K562 (cell line): Measurements from ENCODE around the gene SLC43A2.

Experiments
- PHF21A ChIP-seq: fragments of 450-650 bp; IDR thresholded peaks from 2 replicates; pipeline ENCODE4 v1.6.1; 2017; ENCODE audit warnings: low read depth, borderline replicate concordance
- POLR2AphosphoS5 ChIP-seq: IDR thresholded peaks from 2 replicates; pipeline ENCODE4 v1.6.1; 2011; ENCODE audit warnings: mild to moderate bottlenecking, low read depth, low read length, moderate library complexity; ENCODE audit not compliant: control insufficient read depth, insufficient read depth
- SAP30 ChIP-seq: fragments of 200-600 bp; sonication (generic); IDR thresholded peaks from 2 replicates; pipeline ENCODE4 v1.6.1; 2012; ENCODE audit warnings: borderline replicate concordance, low read depth, mild to moderate bottlenecking, moderate library complexity, low read length, control low read depth, inconsistent platforms; ENCODE audit not compliant: insufficient read depth, poor library complexity, severe bottlenecking
- SMAD3 ChIP-seq: fragments of 450-650 bp; formaldehyde crosslinking; conservative IDR thresholded peaks from 2 replicates; pipeline ENCODE4 v1.4.0; 2020; ENCODE audit warnings: mild to moderate bottlenecking
- SP1 ChIP-seq: sonication (generic); formaldehyde crosslinking; IDR thresholded peaks from 2 replicates; pipeline ENCODE4 v1.8.1; 2022; ENCODE audit warnings: mild to moderate bottlenecking, missing genetic modification reagents
- TRIM25 ChIP-seq: fragments of 450-650 bp; IDR thresholded peaks from 2 replicates; pipeline ENCODE4 v1.7.0; 2016; ENCODE audit warnings: borderline replicate concordance
- TF ChIP-seq, protein P1 (sequence below): sonication (generic); formaldehyde crosslinking; IDR thresholded peaks from 2 replicates; pipeline ENCODE4 v1.8.0; 2023; ENCODE audit warnings: mild to moderate bottlenecking, missing genetic modification reagents
- TF ChIP-seq, protein P2 (sequence below), 3 experiments: IDR thresholded peaks in 2 of 3; conservative IDR thresholded peaks in 1 of 3; 2 replicates each; pipeline ENCODE4 v1.5.1; 2011 to 2012; ENCODE audit warnings: low read length in 3 of 3, mild to moderate bottlenecking in 3 of 3, control low read depth in 2 of 3, improper control_type of control experiment in 1 of 3, inconsistent platforms in 1 of 3, low read depth in 1 of 3, mixed read lengths in 1 of 3, moderate library complexity in 1 of 3; ENCODE audit not compliant: insufficient read depth in 2 of 3
- TF ChIP-seq, protein P3 (sequence below): sonication (generic); formaldehyde crosslinking; IDR thresholded peaks from 2 replicates; pipeline ENCODE4 v1.9.0; 2022; ENCODE audit warnings: mild to moderate bottlenecking, missing genetic modification reagents
- TF ChIP-seq, protein P4 (sequence below), 2 experiments: fragments of 450-650 bp; formaldehyde crosslinking in 1 of 2; IDR thresholded peaks; 2 replicates each; pipeline versions ENCODE4 v1.4.0 to v1.6.1; 2014 to 2020; ENCODE audit warnings: mild to moderate bottlenecking in 2 of 2, borderline replicate concordance in 1 of 2, low read depth in 1 of 2

DNA sequence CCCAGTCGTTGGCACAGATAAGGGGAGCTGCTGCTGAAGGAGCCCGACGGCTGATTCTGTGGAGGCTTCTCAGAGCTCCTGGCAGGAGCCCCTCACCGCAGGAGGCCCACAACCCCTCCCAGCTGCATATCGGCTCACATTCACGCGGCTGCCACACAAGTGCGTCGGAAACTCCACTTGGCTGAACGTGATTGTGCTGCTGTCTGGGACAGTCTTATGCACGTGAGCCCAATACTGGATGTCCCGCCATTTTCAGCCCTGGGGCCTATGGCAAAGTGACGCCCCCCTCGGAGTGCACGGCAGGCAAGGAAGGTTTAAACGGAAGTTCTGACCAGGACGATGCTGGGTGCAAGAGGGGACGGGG lies 57.3 kb downstream of the SLC43A2 start:
- TF ChIP-seq, protein P1, sequence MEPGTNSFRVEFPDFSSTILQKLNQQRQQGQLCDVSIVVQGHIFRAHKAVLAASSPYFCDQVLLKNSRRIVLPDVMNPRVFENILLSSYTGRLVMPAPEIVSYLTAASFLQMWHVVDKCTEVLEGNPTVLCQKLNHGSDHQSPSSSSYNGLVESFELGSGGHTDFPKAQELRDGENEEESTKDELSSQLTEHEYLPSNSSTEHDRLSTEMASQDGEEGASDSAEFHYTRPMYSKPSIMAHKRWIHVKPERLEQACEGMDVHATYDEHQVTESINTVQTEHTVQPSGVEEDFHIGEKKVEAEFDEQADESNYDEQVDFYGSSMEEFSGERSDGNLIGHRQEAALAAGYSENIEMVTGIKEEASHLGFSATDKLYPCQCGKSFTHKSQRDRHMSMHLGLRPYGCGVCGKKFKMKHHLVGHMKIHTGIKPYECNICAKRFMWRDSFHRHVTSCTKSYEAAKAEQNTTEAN (CRISPR knock-in tag) = no peak
- TF ChIP-seq SAP30 (no peak), TRIM25 (no peak), SMAD3 (CRISPR knock-in tag) (no peak), POLR2AphosphoS5 (no peak), SP1 (CRISPR knock-in tag) (no peak), PHF21A (no peak)
- TF ChIP-seq, protein P2, sequence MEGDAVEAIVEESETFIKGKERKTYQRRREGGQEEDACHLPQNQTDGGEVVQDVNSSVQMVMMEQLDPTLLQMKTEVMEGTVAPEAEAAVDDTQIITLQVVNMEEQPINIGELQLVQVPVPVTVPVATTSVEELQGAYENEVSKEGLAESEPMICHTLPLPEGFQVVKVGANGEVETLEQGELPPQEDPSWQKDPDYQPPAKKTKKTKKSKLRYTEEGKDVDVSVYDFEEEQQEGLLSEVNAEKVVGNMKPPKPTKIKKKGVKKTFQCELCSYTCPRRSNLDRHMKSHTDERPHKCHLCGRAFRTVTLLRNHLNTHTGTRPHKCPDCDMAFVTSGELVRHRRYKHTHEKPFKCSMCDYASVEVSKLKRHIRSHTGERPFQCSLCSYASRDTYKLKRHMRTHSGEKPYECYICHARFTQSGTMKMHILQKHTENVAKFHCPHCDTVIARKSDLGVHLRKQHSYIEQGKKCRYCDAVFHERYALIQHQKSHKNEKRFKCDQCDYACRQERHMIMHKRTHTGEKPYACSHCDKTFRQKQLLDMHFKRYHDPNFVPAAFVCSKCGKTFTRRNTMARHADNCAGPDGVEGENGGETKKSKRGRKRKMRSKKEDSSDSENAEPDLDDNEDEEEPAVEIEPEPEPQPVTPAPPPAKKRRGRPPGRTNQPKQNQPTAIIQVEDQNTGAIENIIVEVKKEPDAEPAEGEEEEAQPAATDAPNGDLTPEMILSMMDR (IDR thresholded peaks at IDR 0.05 in 2 of 3, conservative IDR thresholded peaks at IDR 0.05 in 1 of 3; ENCODE audit: insufficient read depth in 2 of 3, low read depth in 1 of 3, low read length in 3 of 3) = no peak
- TF ChIP-seq, protein P3, sequence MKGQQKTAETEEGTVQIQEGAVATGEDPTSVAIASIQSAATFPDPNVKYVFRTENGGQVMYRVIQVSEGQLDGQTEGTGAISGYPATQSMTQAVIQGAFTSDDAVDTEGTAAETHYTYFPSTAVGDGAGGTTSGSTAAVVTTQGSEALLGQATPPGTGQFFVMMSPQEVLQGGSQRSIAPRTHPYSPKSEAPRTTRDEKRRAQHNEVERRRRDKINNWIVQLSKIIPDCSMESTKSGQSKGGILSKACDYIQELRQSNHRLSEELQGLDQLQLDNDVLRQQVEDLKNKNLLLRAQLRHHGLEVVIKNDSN (CRISPR knock-in tag) = no peak
- TF ChIP-seq, protein P4, sequence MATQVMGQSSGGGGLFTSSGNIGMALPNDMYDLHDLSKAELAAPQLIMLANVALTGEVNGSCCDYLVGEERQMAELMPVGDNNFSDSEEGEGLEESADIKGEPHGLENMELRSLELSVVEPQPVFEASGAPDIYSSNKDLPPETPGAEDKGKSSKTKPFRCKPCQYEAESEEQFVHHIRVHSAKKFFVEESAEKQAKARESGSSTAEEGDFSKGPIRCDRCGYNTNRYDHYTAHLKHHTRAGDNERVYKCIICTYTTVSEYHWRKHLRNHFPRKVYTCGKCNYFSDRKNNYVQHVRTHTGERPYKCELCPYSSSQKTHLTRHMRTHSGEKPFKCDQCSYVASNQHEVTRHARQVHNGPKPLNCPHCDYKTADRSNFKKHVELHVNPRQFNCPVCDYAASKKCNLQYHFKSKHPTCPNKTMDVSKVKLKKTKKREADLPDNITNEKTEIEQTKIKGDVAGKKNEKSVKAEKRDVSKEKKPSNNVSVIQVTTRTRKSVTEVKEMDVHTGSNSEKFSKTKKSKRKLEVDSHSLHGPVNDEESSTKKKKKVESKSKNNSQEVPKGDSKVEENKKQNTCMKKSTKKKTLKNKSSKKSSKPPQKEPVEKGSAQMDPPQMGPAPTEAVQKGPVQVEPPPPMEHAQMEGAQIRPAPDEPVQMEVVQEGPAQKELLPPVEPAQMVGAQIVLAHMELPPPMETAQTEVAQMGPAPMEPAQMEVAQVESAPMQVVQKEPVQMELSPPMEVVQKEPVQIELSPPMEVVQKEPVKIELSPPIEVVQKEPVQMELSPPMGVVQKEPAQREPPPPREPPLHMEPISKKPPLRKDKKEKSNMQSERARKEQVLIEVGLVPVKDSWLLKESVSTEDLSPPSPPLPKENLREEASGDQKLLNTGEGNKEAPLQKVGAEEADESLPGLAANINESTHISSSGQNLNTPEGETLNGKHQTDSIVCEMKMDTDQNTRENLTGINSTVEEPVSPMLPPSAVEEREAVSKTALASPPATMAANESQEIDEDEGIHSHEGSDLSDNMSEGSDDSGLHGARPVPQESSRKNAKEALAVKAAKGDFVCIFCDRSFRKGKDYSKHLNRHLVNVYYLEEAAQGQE (IDR thresholded peaks at IDR 0.05; ENCODE audit: borderline replicate concordance) = no peak
- TF ChIP-seq, protein P4 (CRISPR knock-in tag; IDR thresholded peaks at IDR 0.05; ENCODE audit: low read depth) = no peak
